HG02938 (cell line): Measurements from ENCODE around the gene CHRNB2.

ENCODE experiments used
- ATAC-seq: cut with Tn5 transposase; IDR thresholded peaks from one replicate; pipeline ENCODE4 v1.9.1; 2021; ENCODE audit warnings: mild to moderate bottlenecking, moderate library complexity; ENCODE audit not compliant: unreplicated experiment

CHRNB2 gene

GRCh38 chr1:154577346-154578057, 9.9 kb downstream of the CHRNB2 start:
- ATAC-seq, result no peak

- ATAC-seq, result no peak
Observed at GRCh38 chr1:154578058-154578418, 10.5 kb downstream of the CHRNB2 start.

- ATAC-seq, result no peak
Observed at GRCh38 chr1:154579374-154579773, 11.8 kb downstream of the CHRNB2 start.

- ATAC-seq, result no peak
Observed at GRCh38 chr1:154581766-154582165, 14.2 kb downstream of the CHRNB2 start.

GRCh38 chr1:154582885-154583284, 15.3 kb downstream of the CHRNB2 start:
- no peak for ATAC-seq

- ATAC-seq, result no peak
Observed at GRCh38 chr1:154583773-154584172, 16.2 kb downstream of the CHRNB2 start.

- ATAC-seq, result no peak
Observed at GRCh38 chr1:154584267-154584994, 16.9 kb downstream of the CHRNB2 start.

GRCh38 chr1:154586231-154586630, 18.7 kb downstream of the CHRNB2 start:
- ATAC-seq, result no peak

- no peak for ATAC-seq
Observed at GRCh38 chr1:154586641-154587040, 19.1 kb downstream of the CHRNB2 start.

GRCh38 chr1:154589780-154590179, 22.2 kb downstream of the CHRNB2 start:
- no peak for ATAC-seq

GRCh38 chr1:154590756-154591155, 23.2 kb downstream of the CHRNB2 start:
- no peak for ATAC-seq

- no peak for ATAC-seq
Observed at GRCh38 chr1:154591206-154591605, 23.6 kb downstream of the CHRNB2 start.

GRCh38 chr1:154593390-154593789, 25.8 kb downstream of the CHRNB2 start:
- ATAC-seq, result no peak

- no peak for ATAC-seq
Observed at GRCh38 chr1:154594811-154595210, 27.2 kb downstream of the CHRNB2 start.

GRCh38 chr1:154595621-154596020, 28.0 kb downstream of the CHRNB2 start:
- no peak for ATAC-seq

GRCh38 chr1:154598871-154599635, 31.5 kb downstream of the CHRNB2 start:
- ATAC-seq, result no peak

GRCh38 chr1:154599658-154600057, 32.1 kb downstream of the CHRNB2 start:
- no peak for ATAC-seq

- no peak for ATAC-seq
Observed at GRCh38 chr1:154603317-154603716, 35.7 kb downstream of the CHRNB2 start.

GRCh38 chr1:154605534-154605933, 38.0 kb downstream of the CHRNB2 start:
- ATAC-seq, result no peak

GRCh38 chr1:154607106-154607608, 39.6 kb downstream of the CHRNB2 start:
- ATAC-seq, result peak; percentile 20

GRCh38 chr1:154607609-154608396, 40.2 kb downstream of the CHRNB2 start, which contains the start of gene ADAR:
TSS of gene ADAR (minus strand) at chr1:154608186. CDS start at chr1:154608006, 180 bp downstream.
- ATAC-seq, result peak; percentile 57
